ENCODE results near the gene IFI27L1.
A peak's percentile ranks its signal among the peaks of the same experiment; 100 is the strongest.
"Not testable (repeated sequence)": the region's sequence is repeated elsewhere in the genome, so short reads cannot be mapped to it uniquely, and the experiment has no call there.

IFI27L1 gene

GRCh38 chr14:94048691-94049624 is 32.2 kb upstream of the IFI27L1 start:
- no peak for DNase-seq

GRCh38 chr14:94049625-94050023 is 31.5 kb upstream of the IFI27L1 start:
- no peak for DNase-seq

GRCh38 chr14:94050231-94050880 is 30.8 kb upstream of the IFI27L1 start:
- no peak for DNase-seq

GRCh38 chr14:94051115-94051514 is 30.0 kb upstream of the IFI27L1 start:
- peak; percentile 36 for DNase-seq

- DNase-seq: no peak
Observed at GRCh38 chr14:94051779-94052178, 29.3 kb upstream of the IFI27L1 start.

- DNase-seq: no peak
Observed at GRCh38 chr14:94052199-94052598, 28.9 kb upstream of the IFI27L1 start.

DNA sequence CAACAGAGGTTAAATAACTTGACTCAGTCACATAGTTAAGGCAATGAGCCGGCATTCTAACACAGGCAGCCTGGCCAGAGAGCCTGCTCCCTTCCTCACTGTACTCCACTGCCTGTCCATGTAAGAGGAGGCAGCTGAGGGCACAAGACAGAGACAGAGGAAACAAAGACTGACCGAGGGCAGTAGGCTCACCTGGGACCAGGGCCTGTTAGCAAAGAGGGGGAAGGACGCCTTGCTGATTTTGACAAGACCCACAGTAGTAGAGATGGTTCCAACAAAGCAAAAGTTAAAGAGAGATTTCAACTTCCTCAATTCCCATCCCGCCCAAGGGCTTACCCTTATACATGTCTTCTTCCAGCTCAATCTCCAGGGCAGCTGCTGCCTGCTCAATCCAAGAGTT is 28.4 kb upstream of the IFI27L1 start:
- DNase-seq: no peak

DNA sequence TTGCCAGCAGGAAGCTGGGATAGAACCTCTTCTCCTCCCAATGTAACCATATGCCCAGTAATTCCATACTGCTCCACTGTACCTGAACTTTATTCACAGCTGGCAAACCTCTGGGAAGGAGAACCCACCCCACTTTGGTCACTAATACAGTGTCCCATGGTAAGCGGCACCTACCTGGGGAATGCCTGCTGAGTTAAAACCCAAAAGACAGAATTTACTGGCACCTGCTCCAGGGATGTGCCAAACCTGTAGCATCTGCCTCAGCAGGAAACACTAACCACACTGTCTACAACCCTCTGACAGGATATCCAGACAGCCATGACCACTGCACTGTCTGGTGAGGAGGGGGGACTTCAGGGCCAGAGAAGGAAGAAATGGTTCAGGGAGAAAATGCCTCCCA is 26.7 kb upstream of the IFI27L1 start:
- no peak for DNase-seq

DNA sequence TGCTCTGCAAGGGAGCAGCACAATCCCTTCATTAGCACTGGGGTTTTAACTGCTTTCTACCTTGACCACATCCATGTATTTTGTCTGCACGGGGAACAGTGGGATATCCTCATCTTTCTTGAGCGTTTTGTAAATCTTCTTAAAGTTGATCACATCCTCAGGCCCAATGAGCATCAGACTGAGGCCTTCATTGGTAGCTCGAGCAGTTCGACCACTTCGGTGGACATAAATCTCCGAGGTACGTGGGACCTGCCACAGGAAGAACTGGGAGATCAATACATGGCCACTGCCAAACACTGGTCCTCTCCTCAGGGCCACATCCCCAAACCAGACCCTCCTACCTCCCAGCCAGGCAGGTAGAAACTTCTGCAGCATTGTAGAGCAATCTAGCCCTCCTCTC is 26.2 kb upstream of the IFI27L1 start:
- no peak for DNase-seq

- DNase-seq: no peak
Observed at GRCh38 chr14:94056579-94057308, 24.4 kb upstream of the IFI27L1 start.

- DNase-seq: no peak
Observed at GRCh38 chr14:94058128-94058673, 22.9 kb upstream of the IFI27L1 start.

DNA sequence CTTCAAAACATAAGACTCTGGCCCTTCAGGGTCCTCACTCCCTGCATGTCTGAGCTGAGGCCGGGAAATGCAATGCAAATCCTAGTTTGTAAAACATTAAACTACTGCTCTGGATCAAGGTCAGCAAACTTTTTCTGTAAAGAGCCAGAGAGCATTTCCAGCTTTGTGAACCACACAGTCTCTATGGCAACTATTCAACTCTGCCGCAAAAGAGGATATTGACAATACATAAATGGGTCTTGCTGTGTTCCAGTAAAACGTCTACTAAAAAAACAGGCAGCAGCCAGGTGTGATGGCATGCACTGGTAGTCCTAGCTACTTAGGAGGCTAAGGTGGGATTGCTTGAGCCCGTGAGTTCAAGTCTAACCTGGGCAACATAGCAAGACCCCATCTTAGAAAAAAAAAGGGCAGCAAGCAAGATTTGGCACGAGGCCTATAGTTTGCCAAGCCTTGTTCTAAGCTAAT is 22.4 kb upstream of the IFI27L1 start:
- no peak for DNase-seq

- DNase-seq: no peak
Observed at GRCh38 chr14:94059998-94060397, 21.1 kb upstream of the IFI27L1 start.

DNA sequence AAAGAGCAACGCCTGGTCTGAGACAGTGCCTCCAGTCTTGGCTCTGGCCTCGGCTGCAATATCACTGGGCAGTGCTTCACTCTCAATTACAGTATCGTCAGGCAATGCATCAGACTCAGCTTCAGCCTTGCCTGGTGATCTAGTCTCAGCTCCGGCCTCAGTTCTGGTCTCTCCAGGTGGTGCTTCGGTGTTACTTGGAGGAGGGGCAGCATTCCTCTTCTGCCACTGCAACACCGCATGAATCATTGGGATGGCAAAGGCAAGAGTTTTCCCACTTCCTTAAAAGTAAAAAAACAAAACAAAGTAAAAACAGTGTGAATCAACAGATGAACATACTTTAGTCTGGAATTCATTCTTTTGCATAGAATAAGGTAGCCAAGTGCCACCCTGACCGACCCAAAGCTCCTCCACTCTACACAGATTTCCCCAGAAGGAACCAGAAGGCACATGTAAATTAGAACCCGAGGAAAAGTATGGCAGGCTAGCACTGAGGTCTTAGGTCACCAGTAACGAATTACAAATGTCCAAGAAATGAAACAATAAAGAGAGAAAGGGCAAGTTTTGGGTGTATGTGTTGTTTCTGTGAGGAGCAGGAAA is 18.7 kb upstream of the IFI27L1 start:
- DNase-seq: peak; percentile 56

- DNase-seq: no peak
Observed at GRCh38 chr14:94066089-94066676, 14.9 kb upstream of the IFI27L1 start.

- not testable (repeated sequence) for DNase-seq
Observed at GRCh38 chr14:94072076-94072475, 9.0 kb upstream of the IFI27L1 start.

GRCh38 chr14:94074534-94074933 is 6.6 kb upstream of the IFI27L1 start:
- DNase-seq: no peak

GRCh38 chr14:94075008-94075407 is 6.1 kb upstream of the IFI27L1 start:
- DNase-seq: no peak

DNA sequence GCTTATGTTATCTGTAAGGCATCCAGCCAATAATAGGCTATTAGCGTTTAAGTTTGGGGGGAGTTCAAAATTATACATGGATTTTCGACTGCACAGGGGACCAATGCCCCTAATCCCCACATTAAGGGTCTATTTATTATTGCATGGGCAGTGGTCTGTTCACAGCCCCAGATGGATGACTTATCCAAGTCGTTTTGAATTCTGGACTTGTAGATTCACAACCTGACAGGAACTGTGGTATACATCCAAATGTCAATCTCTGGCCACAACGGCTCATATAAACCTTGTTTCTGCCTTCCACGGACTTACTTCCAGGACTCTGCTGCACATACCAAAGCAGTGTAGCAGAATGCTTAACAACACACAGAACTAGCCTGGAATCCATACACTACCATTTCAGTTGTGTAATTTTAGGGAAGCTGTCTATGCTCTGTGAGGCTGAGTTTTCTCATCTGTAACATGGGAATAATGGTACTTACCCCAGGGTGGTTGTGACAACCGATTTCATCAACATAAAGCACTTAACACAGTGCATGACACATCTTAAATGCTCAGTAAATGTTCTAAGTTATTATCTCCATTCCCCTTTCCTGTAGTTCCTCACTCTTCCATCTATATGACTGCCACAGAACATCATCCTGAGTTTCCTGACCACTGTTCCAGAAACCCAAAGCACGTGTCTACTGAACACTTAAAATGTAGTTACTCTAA is 3.8 kb upstream of the IFI27L1 start:
- DNase-seq: no peak

DNA sequence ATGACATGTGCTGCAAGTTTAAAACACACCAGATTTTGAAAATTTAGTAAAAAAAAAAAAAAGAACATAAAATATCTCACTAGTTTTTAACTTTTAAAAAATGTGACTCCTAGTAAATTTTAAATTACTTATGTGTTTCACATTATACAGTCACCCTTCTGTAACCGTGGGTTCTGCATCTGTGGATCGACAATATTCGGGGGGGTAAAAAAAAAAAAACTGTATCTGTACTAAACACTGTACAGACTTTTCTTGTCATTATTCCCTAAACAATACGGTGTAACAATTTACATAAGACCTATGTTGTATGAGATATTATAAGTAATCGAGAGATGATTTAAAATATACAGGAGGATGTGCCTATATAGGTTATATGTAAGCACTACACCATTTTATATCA is 3.3 kb upstream of the IFI27L1 start:
- no peak for DNase-seq

GRCh38 chr14:94079891-94080620 is 1.1 kb upstream of the IFI27L1 start:
- DNase-seq: peak; percentile 39

All from fibroblast of skin of scalp (primary cell).